Activated naive CD8-positive, alpha-beta T cell (primary cell): ENCODE results near the gene NELL1.
"Not testable (repeated sequence)": the region's sequence is repeated elsewhere in the genome, so short reads cannot be mapped to it uniquely, and the experiment has no call there.

ENCODE experiments used
- H3K27ac Mint-ChIP-seq: one replicate; pipeline ENCODE4 v1.8.0; 2021; ENCODE audit warnings: mixed read lengths
- H3K27me3 Mint-ChIP-seq: one replicate; pipeline ENCODE4 v1.8.0; 2021; ENCODE audit warnings: mixed read lengths
- H3K36me3 Mint-ChIP-seq: one replicate; pipeline ENCODE4 v1.8.0; 2021; ENCODE audit warnings: mixed read lengths
- H3K4me1 Mint-ChIP-seq: one replicate; pipeline ENCODE4 v1.8.0; 2021; ENCODE audit warnings: low read depth, mixed read lengths
- H3K4me3 Mint-ChIP-seq: one replicate; pipeline ENCODE4 v1.8.0; 2021; ENCODE audit warnings: mild to moderate bottlenecking, mixed read lengths
- H3K9me3 Mint-ChIP-seq: one replicate; pipeline ENCODE4 v1.8.0; 2021; ENCODE audit warnings: low read depth, mixed read lengths

NELL1 gene

GRCh38 chr11:21137803-21138202, 468.4 kb downstream of the NELL1 start:
- H3K27me3 Mint-ChIP-seq, result no peaks in the 10 kb centered on the region
- no peak overlapping the region for H3K4me3 Mint-ChIP-seq
- H3K4me1 Mint-ChIP-seq, result no peaks in the 10 kb centered on the region
- no peaks in the 10 kb centered on the region for H3K36me3 Mint-ChIP-seq
- peaks cover 12% of the 10 kb centered on the region for H3K9me3 Mint-ChIP-seq
- H3K27ac Mint-ChIP-seq, result no peak overlapping the region

GRCh38 chr11:21141557-21141956, 472.2 kb downstream of the NELL1 start:
- not testable (repeated sequence) for H3K36me3 Mint-ChIP-seq, H3K4me1 Mint-ChIP-seq, H3K9me3 Mint-ChIP-seq, H3K27ac Mint-ChIP-seq, H3K27me3 Mint-ChIP-seq, H3K4me3 Mint-ChIP-seq

GRCh38 chr11:21142007-21142406, 472.6 kb downstream of the NELL1 start:
- Mint-ChIP-seq H3K4me3 (no peak overlapping the region), H3K9me3 (peaks cover 5% of the 10 kb centered on the region), H3K4me1 (no peaks in the 10 kb centered on the region), H3K27ac (no peak overlapping the region), H3K27me3 (no peaks in the 10 kb centered on the region), H3K36me3 (no peaks in the 10 kb centered on the region)

GRCh38 chr11:21144531-21144930, 475.1 kb downstream of the NELL1 start:
- Mint-ChIP-seq H3K4me3 (no peak overlapping the region), H3K27ac (no peak overlapping the region), H3K4me1 (no peaks in the 10 kb centered on the region), H3K9me3 (no peaks in the 10 kb centered on the region), H3K36me3 (no peaks in the 10 kb centered on the region), H3K27me3 (no peaks in the 10 kb centered on the region)

DNA sequence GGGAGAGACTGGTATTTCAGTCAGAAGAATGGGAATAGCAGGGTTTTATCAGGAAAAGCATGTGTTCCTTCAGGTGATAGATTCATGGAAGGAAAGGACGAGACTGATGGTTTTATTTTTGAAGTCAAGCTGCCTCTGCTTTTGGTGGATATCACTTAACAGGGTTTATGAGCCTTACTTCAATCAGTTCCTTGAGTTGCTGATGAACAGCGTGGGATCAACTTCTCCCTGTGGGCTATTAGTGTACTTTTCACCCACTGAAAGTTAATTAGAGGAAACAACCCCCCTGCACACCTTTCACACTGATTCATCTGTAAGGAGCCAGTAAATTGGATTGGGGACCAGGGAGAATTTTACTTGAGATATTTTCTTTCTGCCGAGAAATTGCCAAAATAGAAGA, 479.0 kb downstream of the NELL1 start:
- Mint-ChIP-seq H3K9me3 (no peaks in the 10 kb centered on the region), H3K27ac (no peak overlapping the region), H3K36me3 (no peaks in the 10 kb centered on the region), H3K4me3 (no peak overlapping the region), H3K4me1 (no peaks in the 10 kb centered on the region), H3K27me3 (no peaks in the 10 kb centered on the region)

DNA sequence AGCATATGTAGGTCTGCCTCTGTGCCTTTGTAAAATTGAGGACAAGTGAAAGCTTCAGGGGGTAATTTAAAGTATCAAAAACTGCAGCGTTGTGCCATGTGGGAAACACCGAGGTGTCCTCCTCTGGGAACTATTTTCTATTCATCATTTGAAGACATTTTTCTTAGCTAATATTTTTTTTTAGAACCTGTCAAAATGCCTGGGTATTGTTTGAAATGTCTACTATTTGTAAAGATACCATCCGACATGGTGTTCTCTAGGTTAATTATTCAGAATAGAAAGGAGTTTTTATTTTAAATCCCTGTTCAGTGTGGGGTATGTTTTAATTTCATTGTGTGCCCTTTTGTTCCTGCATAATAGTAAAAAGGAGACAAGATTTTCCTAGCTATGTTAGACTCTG, 490.8 kb downstream of the NELL1 start:
- no peaks in the 10 kb centered on the region for H3K4me1 Mint-ChIP-seq
- no peaks in the 10 kb centered on the region for H3K27me3 Mint-ChIP-seq
- H3K9me3 Mint-ChIP-seq, result no peaks in the 10 kb centered on the region
- no peaks in the 10 kb centered on the region for H3K36me3 Mint-ChIP-seq
- H3K27ac Mint-ChIP-seq, result no peak overlapping the region
- H3K4me3 Mint-ChIP-seq, result no peak overlapping the region

- Mint-ChIP-seq H3K9me3 (peaks cover 4% of the 10 kb centered on the region), H3K4me3 (no peak overlapping the region), H3K27ac (no peak overlapping the region), H3K4me1 (no peaks in the 10 kb centered on the region), H3K36me3 (no peaks in the 10 kb centered on the region), H3K27me3 (no peaks in the 10 kb centered on the region)
Measured at GRCh38 chr11:21169639-21170038, 500.3 kb downstream of the NELL1 start.

DNA sequence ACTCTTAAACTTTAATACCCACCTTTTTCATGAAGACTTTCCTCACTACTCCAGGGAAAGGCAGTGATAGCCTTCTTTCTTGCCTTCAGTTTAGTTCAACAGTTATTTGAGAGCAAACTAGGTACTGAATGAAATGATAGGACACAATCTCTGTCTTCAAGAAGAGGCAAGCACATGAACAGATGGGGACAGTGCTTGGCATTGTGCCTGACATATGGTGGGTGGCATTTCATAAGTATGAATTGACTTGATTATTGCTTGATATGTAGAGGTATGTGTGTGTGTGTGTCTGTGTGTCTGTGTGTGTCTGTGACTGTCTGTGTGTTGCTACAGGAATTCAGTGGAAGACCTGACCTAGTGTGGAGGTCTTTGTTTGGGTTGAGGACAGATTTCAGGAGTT, 504.1 kb downstream of the NELL1 start:
- no peak overlapping the region for H3K27ac Mint-ChIP-seq
- H3K4me3 Mint-ChIP-seq, result no peak overlapping the region
- no peaks in the 10 kb centered on the region for H3K27me3 Mint-ChIP-seq
- no peaks in the 10 kb centered on the region for H3K4me1 Mint-ChIP-seq
- peaks cover 4% of the 10 kb centered on the region for H3K9me3 Mint-ChIP-seq
- H3K36me3 Mint-ChIP-seq, result no peaks in the 10 kb centered on the region

DNA sequence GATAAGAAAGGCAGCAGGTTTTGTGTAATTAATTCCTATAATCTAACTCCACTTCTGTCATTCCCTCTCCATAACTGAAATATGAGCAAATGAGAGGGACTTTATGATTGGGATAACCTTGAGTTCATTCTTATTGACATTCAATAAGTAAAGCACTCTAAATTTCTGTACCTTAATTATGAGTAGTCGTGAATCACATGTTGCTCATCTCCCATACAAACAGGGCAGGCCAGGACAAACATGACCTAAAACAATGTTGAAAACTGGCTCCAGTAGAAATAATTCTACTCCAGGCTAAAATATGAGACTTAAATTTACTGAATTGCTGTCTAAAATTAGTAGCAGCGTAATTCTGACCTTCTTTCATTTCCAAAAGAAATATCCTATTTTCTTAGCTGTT, 505.4 kb downstream of the NELL1 start:
- Mint-ChIP-seq H3K27me3 (no peaks in the 10 kb centered on the region), H3K27ac (no peak overlapping the region), H3K36me3 (no peaks in the 10 kb centered on the region), H3K4me1 (no peaks in the 10 kb centered on the region), H3K4me3 (no peak overlapping the region), H3K9me3 (peaks cover 4% of the 10 kb centered on the region)

DNA sequence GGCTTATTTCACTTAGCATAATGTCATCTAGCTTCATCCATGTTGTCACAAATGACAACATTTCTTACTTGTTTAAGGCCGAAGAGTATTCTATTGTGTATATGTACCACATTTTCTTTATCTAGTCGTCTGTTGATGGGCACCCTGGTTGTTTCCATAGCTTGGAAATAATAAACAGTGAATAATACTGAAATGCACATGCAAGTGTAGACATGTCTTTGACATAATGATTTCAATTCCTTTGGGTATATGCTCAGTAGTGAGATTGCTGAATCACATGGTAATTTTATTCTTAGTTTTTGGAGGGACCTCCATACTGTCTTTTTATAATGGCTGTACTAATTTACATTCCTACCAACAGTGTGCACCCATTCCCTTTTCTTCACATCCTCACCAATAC, 508.0 kb downstream of the NELL1 start:
- Mint-ChIP-seq H3K27me3 (no peaks in the 10 kb centered on the region), H3K4me3 (no peak overlapping the region)

DNA sequence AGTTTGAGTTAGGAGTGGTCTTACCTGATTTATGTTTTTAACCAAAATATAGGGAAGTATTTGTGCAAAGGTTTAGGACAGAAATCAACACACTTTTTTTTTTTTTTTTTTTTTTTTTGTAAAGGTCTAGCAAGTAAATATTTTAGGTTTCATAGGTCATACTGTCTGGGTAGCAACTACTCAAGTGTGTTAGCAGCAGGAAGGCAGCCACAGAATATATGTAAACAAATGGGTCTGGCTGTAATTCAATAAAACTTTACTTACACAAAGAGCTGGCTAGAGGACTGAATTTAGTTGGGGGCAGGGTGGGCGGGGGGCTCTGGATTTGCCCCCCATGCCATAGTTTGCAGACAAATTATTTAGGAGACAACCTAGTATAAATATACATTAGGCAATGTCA, 510.4 kb downstream of the NELL1 start:
- Mint-ChIP-seq H3K4me1 (no peaks in the 10 kb centered on the region), H3K27ac (no peak overlapping the region), H3K27me3 (no peaks in the 10 kb centered on the region), H3K9me3 (peaks cover 4% of the 10 kb centered on the region), H3K4me3 (no peak overlapping the region), H3K36me3 (no peaks in the 10 kb centered on the region)

More for the DNA sequence above, 508.0 kb downstream of the NELL1 start:
- Mint-ChIP-seq H3K36me3 (no peaks in the 10 kb centered on the region), H3K27ac (no peak overlapping the region), H3K4me1 (no peaks in the 10 kb centered on the region), H3K9me3 (peaks cover 4% of the 10 kb centered on the region)

DNA sequence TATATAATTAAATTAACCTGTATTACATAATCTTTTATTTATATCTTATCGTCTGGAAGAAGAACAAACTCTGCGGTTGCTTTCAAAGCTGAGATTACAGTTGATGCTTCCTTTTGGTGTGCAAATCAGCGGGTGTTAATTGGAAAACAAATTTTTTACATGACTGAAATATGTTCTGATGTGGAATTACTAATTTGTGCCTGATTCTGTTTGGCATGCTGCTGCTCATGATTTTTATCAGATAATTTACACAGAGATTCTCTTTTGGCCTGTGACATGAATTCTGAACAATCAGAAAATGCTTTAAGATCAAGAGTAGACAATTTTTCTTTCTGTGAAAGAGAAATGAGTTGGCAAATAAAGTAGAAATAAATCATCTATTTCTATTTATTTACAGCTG, 510.8 kb downstream of the NELL1 start:
- H3K9me3 Mint-ChIP-seq, result peaks cover 4% of the 10 kb centered on the region
- no peaks in the 10 kb centered on the region for H3K27me3 Mint-ChIP-seq
- H3K36me3 Mint-ChIP-seq, result no peaks in the 10 kb centered on the region
- H3K27ac Mint-ChIP-seq, result no peak overlapping the region
- no peak overlapping the region for H3K4me3 Mint-ChIP-seq
- no peaks in the 10 kb centered on the region for H3K4me1 Mint-ChIP-seq

DNA sequence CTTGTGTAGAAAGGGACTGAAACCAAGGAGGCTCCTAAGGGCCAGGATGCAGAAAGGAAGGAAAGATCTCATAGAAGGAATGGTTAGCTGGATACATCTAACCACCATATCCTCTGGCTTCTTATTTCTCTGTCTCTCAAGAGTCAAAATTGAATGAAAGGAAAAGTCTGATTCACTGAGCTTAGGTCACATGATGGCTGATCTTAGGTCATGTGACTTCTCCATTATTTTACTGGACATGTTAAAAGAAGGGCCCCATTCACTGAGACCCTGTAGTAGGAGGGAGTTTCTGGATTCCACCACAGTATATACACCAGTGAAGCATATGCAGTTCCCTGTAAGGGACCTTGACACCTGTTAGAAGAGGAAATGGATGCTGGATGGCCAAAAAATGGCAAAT, 516.6 kb downstream of the NELL1 start:
- Mint-ChIP-seq H3K4me1 (no peaks in the 10 kb centered on the region), H3K36me3 (no peaks in the 10 kb centered on the region), H3K27ac (no peak overlapping the region), H3K27me3 (no peaks in the 10 kb centered on the region), H3K4me3 (no peak overlapping the region), H3K9me3 (peaks cover 4% of the 10 kb centered on the region)

DNA sequence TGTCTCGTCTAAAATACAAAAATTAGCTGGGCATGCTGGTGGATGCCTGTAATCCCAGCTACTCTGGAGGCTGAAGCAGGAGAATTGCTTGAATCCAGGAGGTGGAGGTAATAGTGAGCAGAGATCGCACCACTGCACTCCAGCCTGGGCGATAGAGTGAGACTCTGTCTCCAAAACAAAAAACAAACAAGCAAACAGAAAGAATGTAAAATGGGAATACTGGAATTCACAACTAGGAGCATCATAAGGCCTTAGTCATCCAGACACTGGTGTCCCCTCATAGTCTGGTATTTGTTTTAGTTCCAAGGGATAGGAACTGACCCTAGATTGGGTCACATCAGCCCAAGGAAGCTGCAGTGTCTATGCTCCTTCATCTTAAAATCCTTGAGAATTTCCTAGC, 520.8 kb downstream of the NELL1 start:
- Mint-ChIP-seq H3K4me1 (no peaks in the 10 kb centered on the region), H3K27ac (no peak overlapping the region), H3K9me3 (peaks cover 11% of the 10 kb centered on the region), H3K36me3 (no peaks in the 10 kb centered on the region), H3K4me3 (no peak overlapping the region), H3K27me3 (no peaks in the 10 kb centered on the region)

DNA sequence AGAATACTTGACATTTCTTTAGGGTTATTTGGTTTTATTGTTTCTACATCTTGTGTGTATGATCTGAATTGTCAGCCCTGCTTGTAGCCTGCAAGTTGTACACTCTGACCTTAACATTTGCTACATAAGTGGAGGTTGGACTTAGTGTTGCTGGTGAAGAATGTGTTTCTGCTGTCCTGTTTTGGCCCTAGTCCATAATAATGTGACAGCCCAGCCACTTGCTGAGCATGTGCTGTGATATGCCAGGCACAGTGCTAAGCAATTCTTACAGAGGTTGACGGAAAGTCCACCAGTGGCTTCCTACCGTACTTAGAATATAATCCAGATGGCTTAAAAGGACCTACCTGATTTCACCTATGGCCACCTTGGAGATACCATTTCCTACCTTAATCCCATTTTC, 526.6 kb downstream of the NELL1 start:
- H3K4me1 Mint-ChIP-seq, result no peaks in the 10 kb centered on the region
- no peak overlapping the region for H3K27ac Mint-ChIP-seq
- H3K27me3 Mint-ChIP-seq, result no peaks in the 10 kb centered on the region
- no peaks in the 10 kb centered on the region for H3K36me3 Mint-ChIP-seq
- peaks cover 12% of the 10 kb centered on the region for H3K9me3 Mint-ChIP-seq
- no peak overlapping the region for H3K4me3 Mint-ChIP-seq

DNA sequence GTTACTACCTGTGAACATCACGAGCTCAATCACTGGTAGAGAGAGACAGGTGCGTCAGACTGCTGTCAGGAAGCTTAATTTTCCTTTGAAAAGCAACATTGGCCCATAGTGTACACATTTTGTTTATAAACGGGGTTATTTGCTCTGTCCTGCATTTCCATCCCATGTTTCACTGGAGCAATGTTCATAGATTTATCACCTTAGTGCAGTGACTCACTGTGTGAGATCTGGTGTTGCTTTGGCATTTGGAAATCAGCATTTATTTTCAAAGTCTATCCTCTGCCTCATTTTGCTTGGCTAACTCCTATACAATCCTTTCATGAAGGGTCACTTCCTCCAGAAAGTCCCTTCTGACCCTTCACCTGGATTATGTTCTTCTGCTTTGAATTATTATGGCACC, 529.1 kb downstream of the NELL1 start:
- H3K9me3 Mint-ChIP-seq, result peaks cover 5% of the 10 kb centered on the region
- no peaks in the 10 kb centered on the region for H3K36me3 Mint-ChIP-seq
- H3K4me1 Mint-ChIP-seq, result no peaks in the 10 kb centered on the region
- H3K4me3 Mint-ChIP-seq, result no peak overlapping the region
- no peaks in the 10 kb centered on the region for H3K27me3 Mint-ChIP-seq
- no peak overlapping the region for H3K27ac Mint-ChIP-seq

- Mint-ChIP-seq H3K36me3 (no peaks in the 10 kb centered on the region), H3K27ac (no peak overlapping the region), H3K9me3 (no peaks in the 10 kb centered on the region), H3K4me3 (no peak overlapping the region), H3K4me1 (no peaks in the 10 kb centered on the region), H3K27me3 (no peaks in the 10 kb centered on the region)
Measured at GRCh38 chr11:21205205-21205604, 535.8 kb downstream of the NELL1 start.
